SK-N-MC (cell line): ENCODE results near the gene SENP5.

Experiments used
- FOXP2 ChIP-seq: optimal IDR thresholded peaks from 2 replicates; pipeline ENCODE3; 2011; ENCODE audit warnings: mild to moderate bottlenecking, moderate library complexity; ENCODE audit not compliant: insufficient read depth; ENCODE audit errors: extremely low read length, control extremely low read depth
- POLR2AphosphoS5 ChIP-seq: IDR thresholded peaks from 2 replicates; pipeline ENCODE4 v1.6.1; 2012; ENCODE audit warnings: mild to moderate bottlenecking, low read depth, low read length, borderline replicate concordance

- TF ChIP-seq FOXP2 = no peak
- TF ChIP-seq POLR2AphosphoS5 = no peak
Measured at GRCh38 chr3:196968233-196969133, 100.8 kb downstream of the SENP5 start, which contains the start of gene PIGZ.
